HUES6 (cell line): Measurements from ENCODE around the gene CNDP1.

Experiments
- H3K27ac ChIP-seq: 2 replicates; pipeline ENCODE4 v1.7.0; 2013; ENCODE audit warnings: low read depth, mild to moderate bottlenecking, low read length, inconsistent platforms
- H3K27me3 ChIP-seq: 2 replicates; pipeline ENCODE4 v1.6.1; 2013; ENCODE audit warnings: low read length; ENCODE audit not compliant: control insufficient read depth, insufficient read depth
- H3K36me3 ChIP-seq: 2 replicates; pipeline ENCODE4 v1.6.1; 2013; ENCODE audit warnings: low read length; ENCODE audit not compliant: control insufficient read depth, insufficient read depth
- H3K4me1 ChIP-seq: 2 replicates; pipeline ENCODE4 v1.6.1; 2013; ENCODE audit warnings: low read length; ENCODE audit not compliant: control insufficient read depth, insufficient read depth
- H3K4me3 ChIP-seq: 2 replicates; pipeline ENCODE4 v1.5.1; 2013; ENCODE audit warnings: low read depth, low read length
- H3K9ac ChIP-seq: one replicate; pipeline ENCODE4 v1.6.1; 2013; ENCODE audit warnings: mild to moderate bottlenecking, low read length
- H3K9me3 ChIP-seq: 2 replicates; pipeline ENCODE4 v1.6.1; 2013; ENCODE audit warnings: low read depth, low read length; ENCODE audit not compliant: control insufficient read depth, insufficient read depth

Gene CNDP1

DNA sequence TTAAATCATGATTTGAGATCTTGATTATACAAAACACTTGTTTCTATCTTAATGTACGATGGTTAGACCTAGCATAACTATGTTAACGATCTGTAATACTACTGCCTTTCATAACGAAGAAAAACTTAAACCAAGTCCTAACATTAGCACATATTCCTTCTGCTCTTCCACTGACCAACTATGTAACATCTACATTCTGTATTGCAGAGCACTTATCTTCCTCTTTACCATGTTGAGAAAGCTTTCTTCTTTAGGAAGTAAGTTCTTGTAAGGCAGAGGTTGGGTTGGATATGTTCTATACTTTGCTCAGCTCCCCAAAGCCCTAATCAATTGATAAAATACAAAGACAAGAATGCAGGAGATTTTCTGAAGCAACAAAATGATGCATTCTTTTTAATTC lies 55.5 kb downstream of the CNDP1 start:
- Histone ChIP-seq H3K27me3 (peaks cover 24% of the 10 kb centered on the region), H3K4me1 (no peaks in the 10 kb centered on the region), H3K9ac (no peak overlapping the region), H3K27ac (no peak overlapping the region), H3K9me3 (no peaks in the 10 kb centered on the region), H3K4me3 (no peak overlapping the region), H3K36me3 (peaks cover 11% of the 10 kb centered on the region)

DNA sequence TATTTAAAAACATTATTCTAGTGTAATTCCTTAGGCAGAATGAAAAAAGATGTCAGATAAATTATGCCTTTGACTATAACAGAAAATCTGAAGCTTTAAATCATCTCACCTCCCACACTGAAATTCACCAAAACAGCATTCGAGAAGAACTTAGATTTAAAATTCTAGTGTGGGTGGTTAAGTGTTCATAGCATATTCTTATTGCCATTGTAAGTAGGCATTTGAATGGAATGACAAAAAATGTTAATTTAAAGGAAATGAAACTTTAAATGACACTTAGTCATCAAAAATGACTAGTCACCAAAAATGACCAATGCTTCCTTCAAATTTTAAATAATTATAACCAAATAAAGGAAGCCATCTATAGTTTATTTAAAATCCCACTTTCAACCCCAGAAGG lies 56.4 kb downstream of the CNDP1 start:
- H3K36me3 ChIP-seq = peaks cover 11% of the 10 kb centered on the region
- no peak overlapping the region for H3K4me3 ChIP-seq
- H3K9me3 ChIP-seq = no peaks in the 10 kb centered on the region
- peaks cover 20% of the 10 kb centered on the region for H3K27me3 ChIP-seq
- H3K9ac ChIP-seq = no peak overlapping the region
- no peak overlapping the region for H3K27ac ChIP-seq
- no peaks in the 10 kb centered on the region for H3K4me1 ChIP-seq

DNA sequence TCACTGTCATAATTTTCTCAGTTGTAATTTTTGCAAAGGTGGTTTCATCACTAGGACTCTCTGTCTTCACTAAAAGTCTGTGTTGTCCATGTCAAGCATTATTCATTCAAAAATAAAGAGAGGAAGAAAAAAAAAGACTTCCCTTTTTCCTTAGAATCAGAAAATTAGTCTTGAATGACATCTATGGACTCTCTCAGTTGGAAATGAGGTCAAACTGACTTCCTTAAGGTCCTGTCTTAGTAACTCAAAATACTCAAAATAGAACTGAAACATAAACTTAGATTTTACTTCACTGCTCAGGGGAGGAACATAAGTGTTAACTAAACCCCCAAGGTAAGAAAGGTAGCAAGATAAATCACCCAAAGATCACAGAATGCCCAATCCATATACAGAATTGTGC lies 61.1 kb downstream of the CNDP1 start:
- H3K9me3 ChIP-seq = no peaks in the 10 kb centered on the region
- H3K9ac ChIP-seq = no peak overlapping the region
- no peaks in the 10 kb centered on the region for H3K27me3 ChIP-seq
- peaks cover 13% of the 10 kb centered on the region for H3K4me1 ChIP-seq
- no peak overlapping the region for H3K27ac ChIP-seq
- peaks cover 11% of the 10 kb centered on the region for H3K36me3 ChIP-seq
- no peak overlapping the region for H3K4me3 ChIP-seq

DNA sequence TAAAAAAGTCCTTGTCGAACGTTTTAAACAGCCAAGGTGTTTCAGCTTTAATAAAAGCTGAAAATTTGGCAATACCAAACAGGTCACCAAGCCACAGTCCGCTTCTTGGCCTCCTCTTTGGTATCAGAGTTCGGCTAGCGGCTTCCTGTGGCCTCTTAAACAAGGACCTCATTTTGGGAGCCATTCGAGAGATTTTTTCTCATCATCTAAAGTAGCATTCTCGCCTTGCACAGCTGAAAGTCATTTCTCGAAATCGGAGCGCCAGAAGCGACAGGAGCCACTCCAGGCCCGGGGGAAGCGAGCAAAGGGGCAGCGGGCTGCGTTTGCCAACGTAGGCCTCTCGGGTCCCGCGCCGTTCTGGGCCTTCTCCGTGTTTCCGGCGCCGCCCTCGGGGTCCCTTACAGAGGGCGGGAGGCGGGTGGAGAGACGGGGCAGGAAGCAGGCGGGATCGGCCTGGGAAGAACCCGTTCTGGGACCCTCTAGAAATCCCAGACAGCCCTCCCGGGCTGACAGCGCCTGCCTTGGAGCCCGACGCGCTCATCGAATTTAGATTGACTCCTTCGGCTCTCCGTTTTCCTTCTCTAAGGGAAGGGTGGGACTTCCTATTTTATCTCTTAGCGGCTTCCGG lies 62.8 kb downstream of the CNDP1 start:
- Histone ChIP-seq H3K27ac (peak overlapping the region; percentile 89), H3K27me3 (no peaks in the 10 kb centered on the region), H3K36me3 (peaks cover 11% of the 10 kb centered on the region), H3K9ac (peak overlapping the region; percentile 87), H3K4me3 (peak overlapping the region; percentile 86), H3K9me3 (no peaks in the 10 kb centered on the region), H3K4me1 (peaks cover 13% of the 10 kb centered on the region)

DNA sequence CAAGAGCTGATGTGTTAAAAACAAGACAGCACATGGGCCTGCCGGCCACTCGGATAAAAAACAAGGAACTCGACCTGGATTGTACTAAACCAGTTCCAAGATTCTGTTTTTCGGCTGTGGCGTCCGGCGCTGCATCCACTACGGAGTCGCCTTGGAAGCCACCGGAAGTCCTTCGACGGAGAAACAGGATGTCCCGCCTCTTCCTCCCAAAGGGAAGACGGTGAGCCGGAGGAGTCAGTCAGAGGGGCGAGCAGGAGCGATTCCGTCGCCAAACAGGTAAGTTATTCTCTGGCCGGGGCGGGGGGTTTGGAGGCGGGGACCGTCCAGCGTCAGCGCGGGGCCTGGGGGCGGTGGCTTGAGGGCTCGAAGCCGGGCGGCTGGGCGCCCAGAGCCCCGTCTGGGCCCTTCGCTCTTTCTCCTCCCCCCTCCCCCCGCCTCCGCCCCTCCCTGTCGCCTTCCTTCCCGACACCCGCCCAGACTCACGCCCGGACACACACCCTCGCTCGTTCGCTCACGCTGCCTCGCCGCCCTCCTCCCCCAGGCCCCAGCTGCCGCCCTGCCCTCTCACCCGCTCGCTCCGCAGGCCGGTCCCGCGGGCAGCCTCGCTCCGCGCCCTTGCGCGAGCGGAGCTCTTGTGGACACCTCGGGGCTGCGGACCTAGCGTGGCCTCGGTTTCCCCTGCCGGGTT lies 63.5 kb downstream of the CNDP1 start, which contains the start of gene ZNF407:
Gene ZNF407 (plus strand): TSS at position 209 of the 688 bp plus-strand sequence. CDS start 33,150 bp downstream, outside the sequence.
- H3K9ac ChIP-seq = peak within 1 kb of the TSS; percentile 90

DNA sequence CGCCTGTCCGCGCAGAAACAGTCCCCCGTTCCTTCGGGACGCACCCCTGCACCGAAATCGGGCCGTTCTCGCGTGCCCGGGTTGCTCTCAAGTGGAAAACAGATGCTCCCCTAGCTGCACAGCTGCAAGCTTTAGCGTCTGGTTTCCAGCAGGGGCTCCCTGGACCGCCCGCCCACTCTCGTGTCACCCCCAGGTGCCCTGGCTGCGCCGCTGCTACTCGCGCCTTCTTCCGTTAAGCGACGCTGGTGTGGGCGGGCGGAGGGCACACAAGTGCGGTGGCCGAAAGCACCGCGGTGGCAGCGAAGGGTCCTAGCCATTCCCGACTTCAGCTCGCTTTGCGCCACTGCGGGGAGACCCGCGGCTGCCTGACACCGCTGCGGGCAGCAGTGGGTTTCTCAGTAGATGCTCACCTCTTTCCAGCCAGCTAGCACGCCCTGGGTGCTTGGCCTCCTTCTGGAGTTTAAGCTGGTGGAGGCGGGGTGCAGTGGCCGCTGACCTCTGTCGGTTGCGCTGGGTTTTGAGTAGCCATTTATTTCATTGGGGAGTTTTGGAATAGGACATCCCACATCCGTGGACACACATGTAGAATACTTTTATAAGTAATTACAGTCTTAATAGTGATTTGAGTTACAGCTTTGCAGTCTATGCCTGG lies 64.2 kb downstream of the CNDP1 start:
- peak overlapping the region; percentile 86 for H3K4me3 ChIP-seq
- H3K27ac ChIP-seq = peak overlapping the region; percentile 89
- peaks cover 13% of the 10 kb centered on the region for H3K4me1 ChIP-seq
- H3K27me3 ChIP-seq = no peaks in the 10 kb centered on the region
- no peaks in the 10 kb centered on the region for H3K9me3 ChIP-seq
- peak overlapping the region; percentile 90 for H3K9ac ChIP-seq
- H3K36me3 ChIP-seq = peaks cover 5% of the 10 kb centered on the region

More for the DNA sequence above, 63.5 kb downstream of the CNDP1 start, which contains the start of gene ZNF407:
- Histone ChIP-seq H3K9me3 (no peaks in the 10 kb centered on the region), H3K4me3 (peak within 1 kb of the TSS; percentile 86), H3K36me3 (peaks cover 11% of the 10 kb centered on the region), H3K27ac (peak within 1 kb of the TSS; percentile 89), H3K4me1 (peaks cover 13% of the 10 kb centered on the region), H3K27me3 (no peaks in the 10 kb centered on the region)

DNA sequence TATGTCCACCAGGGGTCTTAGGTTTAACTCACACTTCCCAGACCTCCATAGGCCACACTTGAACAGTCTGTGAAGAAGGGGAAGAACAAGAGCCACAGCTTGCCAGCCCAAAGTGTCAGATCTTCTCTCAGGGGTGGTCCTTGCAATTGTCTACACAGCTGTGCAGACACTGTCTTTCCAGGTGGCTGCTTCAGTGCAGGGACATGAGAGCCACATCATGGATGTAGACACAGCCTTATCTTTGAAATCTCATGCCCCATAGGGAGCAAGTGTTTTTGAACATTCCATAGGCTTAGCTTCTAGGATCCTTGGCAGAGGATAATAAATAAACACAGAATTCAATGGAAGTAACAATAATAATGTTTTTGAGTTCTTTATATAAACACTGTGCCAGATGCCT lies 70.1 kb downstream of the CNDP1 start:
- no peak overlapping the region for H3K27ac ChIP-seq
- no peak overlapping the region for H3K4me3 ChIP-seq
- no peaks in the 10 kb centered on the region for H3K9me3 ChIP-seq
- H3K36me3 ChIP-seq = no peaks in the 10 kb centered on the region
- H3K4me1 ChIP-seq = no peaks in the 10 kb centered on the region
- H3K9ac ChIP-seq = no peak overlapping the region
- H3K27me3 ChIP-seq = no peaks in the 10 kb centered on the region

DNA sequence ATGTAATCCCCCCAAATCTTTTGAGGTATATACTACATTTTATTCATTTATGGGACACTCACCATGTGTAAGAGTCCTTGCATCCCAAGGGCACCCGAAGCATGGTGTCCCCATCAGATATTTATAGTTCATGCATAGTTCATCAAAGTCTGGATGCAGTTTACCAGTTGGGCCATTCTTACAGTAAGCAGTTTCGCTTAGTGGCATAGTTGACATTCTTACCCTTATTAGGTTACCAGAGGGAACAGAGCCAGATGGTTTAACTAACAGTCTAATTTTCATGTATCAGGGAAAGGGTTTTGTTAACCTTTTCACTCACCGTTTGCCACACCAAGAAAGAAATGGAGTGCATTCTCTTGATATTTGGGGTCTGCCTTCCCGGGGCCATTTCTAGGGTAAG lies 70.5 kb downstream of the CNDP1 start:
- Histone ChIP-seq H3K27ac (no peak overlapping the region), H3K9me3 (no peaks in the 10 kb centered on the region), H3K4me1 (no peaks in the 10 kb centered on the region), H3K36me3 (no peaks in the 10 kb centered on the region), H3K27me3 (no peaks in the 10 kb centered on the region), H3K9ac (no peak overlapping the region), H3K4me3 (no peak overlapping the region)

DNA sequence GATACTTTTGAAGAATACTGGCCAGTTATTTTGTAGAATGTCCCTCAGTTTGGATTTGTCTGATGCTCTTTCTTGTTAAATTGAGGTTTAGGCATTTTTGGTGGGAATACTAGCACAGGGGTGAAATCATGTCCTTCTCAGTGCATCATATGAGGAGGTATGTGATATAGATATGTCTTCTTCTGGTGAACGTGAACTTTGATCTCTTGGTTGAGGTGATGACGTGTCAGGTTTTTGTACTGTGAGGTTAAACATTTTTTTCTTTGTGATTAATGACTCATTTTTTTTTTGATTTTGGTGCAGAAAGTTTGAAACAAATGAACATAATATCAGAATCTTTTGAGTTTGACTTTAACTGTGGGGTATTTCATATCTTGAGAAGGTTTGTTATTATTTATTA lies 74.4 kb downstream of the CNDP1 start:
- Histone ChIP-seq H3K27ac (no peak overlapping the region), H3K4me1 (no peaks in the 10 kb centered on the region), H3K9ac (no peak overlapping the region), H3K4me3 (no peak overlapping the region), H3K36me3 (no peaks in the 10 kb centered on the region), H3K9me3 (no peaks in the 10 kb centered on the region), H3K27me3 (no peaks in the 10 kb centered on the region)

DNA sequence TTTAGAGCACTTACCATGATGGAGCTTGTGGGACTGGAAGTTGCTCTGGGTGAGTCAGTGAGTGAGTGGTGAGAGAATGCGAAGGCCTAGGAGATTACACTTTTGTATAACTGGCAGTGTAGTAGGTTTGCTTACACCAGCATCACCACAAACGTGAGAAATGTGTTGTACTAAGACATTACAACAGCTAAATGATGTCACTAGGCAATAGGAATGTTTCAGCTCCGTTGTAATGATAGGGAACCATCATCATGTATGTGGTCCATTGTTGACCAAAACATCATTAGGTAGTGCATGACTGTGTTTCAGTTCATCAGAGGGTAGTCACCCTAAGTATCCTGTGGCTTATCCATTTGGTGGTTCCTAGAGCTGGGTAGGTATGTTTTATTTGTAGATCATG lies 75.2 kb downstream of the CNDP1 start:
- H3K4me3 ChIP-seq = no peak overlapping the region
- H3K27ac ChIP-seq = no peak overlapping the region
- H3K4me1 ChIP-seq = no peaks in the 10 kb centered on the region
- H3K9ac ChIP-seq = no peak overlapping the region
- no peaks in the 10 kb centered on the region for H3K36me3 ChIP-seq
- no peaks in the 10 kb centered on the region for H3K27me3 ChIP-seq
- peaks cover under 1% of the 10 kb centered on the region; the same call in 1 of the 2 replicates for H3K9me3 ChIP-seq

DNA sequence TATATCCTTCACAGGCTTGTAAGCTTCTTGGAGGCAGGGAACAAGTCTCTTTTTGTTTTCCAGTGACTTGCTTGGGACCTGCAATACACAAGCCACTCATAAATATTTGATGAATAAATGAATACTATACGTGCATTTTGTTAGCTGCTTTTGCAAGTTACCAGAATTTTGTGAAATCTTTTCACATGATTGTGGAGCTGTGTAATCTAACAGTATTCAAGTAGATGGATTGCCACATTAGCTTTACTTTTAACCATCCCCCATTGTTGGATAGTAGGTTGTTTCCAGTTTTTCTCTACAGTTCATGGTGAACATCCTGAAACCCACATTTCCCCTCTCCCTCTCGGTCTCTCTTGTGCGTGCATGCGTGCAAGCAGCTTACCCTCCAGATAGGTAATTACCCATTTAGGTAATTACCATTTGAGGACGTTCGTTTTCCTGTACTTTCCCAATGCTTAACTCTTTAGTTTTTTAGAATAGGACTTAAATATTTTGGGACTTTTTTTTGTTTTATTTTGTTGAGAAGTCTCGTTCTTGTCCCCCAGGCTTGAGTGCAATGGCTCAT lies 75.8 kb downstream of the CNDP1 start:
- Histone ChIP-seq H3K27ac (no peak overlapping the region), H3K27me3 (no peaks in the 10 kb centered on the region), H3K9me3 (peaks cover 5% of the 10 kb centered on the region; the same call in 1 of the 2 replicates), H3K4me3 (no peak overlapping the region), H3K36me3 (no peaks in the 10 kb centered on the region), H3K9ac (no peak overlapping the region), H3K4me1 (no peaks in the 10 kb centered on the region)
